ENCODE data around the gene PHOX2A.

Gene PHOX2A

GRCh38 chr11:72249961-72250360 is 6.0 kb upstream of the PHOX2A start:
- no peak for DNase-seq (ENCODE audit: low spot score)

- DNase-seq (ENCODE audit: low spot score) = no peak
Measured at GRCh38 chr11:72247584-72247983, 3.6 kb upstream of the PHOX2A start.

GRCh38 chr11:72245263-72245816 is 1.4 kb upstream of the PHOX2A start:
- no peak for DNase-seq (ENCODE audit: low spot score)

GRCh38 chr11:72244361-72245262 is 636 bp upstream of the PHOX2A start:
- no peak for DNase-seq (ENCODE audit: low spot score)

GRCh38 chr11:72243173-72244059 is 560 bp downstream of the PHOX2A start:
- DNase-seq (ENCODE audit: low spot score) = no peak

- no peak for DNase-seq (ENCODE audit: low spot score)
Measured at GRCh38 chr11:72242141-72242540, 1.8 kb downstream of the PHOX2A start.

- no peak for DNase-seq (ENCODE audit: low spot score)
Measured at GRCh38 chr11:72241291-72241781, 2.6 kb downstream of the PHOX2A start.

GRCh38 chr11:72240461-72241290 is 3.3 kb downstream of the PHOX2A start:
- DNase-seq (ENCODE audit: low spot score) = no peak

- no peak for DNase-seq (ENCODE audit: low spot score)
Measured at GRCh38 chr11:72239849-72240460, 4.0 kb downstream of the PHOX2A start.

- DNase-seq (ENCODE audit: low spot score) = no peak
Measured at GRCh38 chr11:72239313-72239848, 4.6 kb downstream of the PHOX2A start.

- DNase-seq (ENCODE audit: low spot score) = no peak
Measured at GRCh38 chr11:72238492-72239312, 5.3 kb downstream of the PHOX2A start.

GRCh38 chr11:72238040-72238450 is 5.9 kb downstream of the PHOX2A start:
- peak; percentile 50 for DNase-seq (ENCODE audit: low spot score)

- DNase-seq (ENCODE audit: low spot score) = no peak
Measured at GRCh38 chr11:72237112-72237931, 6.7 kb downstream of the PHOX2A start.

GRCh38 chr11:72236774-72237111 is 7.2 kb downstream of the PHOX2A start:
- DNase-seq (ENCODE audit: low spot score) = no peak

- no peak for DNase-seq (ENCODE audit: low spot score)
Measured at GRCh38 chr11:72236083-72236697, 7.8 kb downstream of the PHOX2A start.

- no peak for DNase-seq (ENCODE audit: low spot score)
Measured at GRCh38 chr11:72235351-72236057, 8.5 kb downstream of the PHOX2A start.

GRCh38 chr11:72234920-72235319 is 9.1 kb downstream of the PHOX2A start:
- DNase-seq (ENCODE audit: low spot score) = no peak

- no peak for DNase-seq (ENCODE audit: low spot score)
Measured at GRCh38 chr11:72234514-72234830, 9.5 kb downstream of the PHOX2A start.
